Astrocyte of the hippocampus (primary cell): ENCODE measurements around the gene AVEN.

Source experiments
- DNase-seq: peaks from one replicate; pipeline ENCODE4 v3.0.0; 2011; ENCODE audit warnings: low read depth, low spot score

The AVEN gene

GRCh38 chr15:33985751-33986150 lies 53.3 kb downstream of the AVEN start:
- no peak for DNase-seq

GRCh38 chr15:33985287-33985686 lies 53.7 kb downstream of the AVEN start:
- DNase-seq: peak; percentile 95

GRCh38 chr15:33982516-33982915 lies 56.5 kb downstream of the AVEN start:
- DNase-seq: no peak

GRCh38 chr15:33980159-33980558 lies 58.8 kb downstream of the AVEN start:
- DNase-seq: no peak

- DNase-seq: peak; percentile 2
Observed at GRCh38 chr15:33975022-33975565, 63.9 kb downstream of the AVEN start.

DNA sequence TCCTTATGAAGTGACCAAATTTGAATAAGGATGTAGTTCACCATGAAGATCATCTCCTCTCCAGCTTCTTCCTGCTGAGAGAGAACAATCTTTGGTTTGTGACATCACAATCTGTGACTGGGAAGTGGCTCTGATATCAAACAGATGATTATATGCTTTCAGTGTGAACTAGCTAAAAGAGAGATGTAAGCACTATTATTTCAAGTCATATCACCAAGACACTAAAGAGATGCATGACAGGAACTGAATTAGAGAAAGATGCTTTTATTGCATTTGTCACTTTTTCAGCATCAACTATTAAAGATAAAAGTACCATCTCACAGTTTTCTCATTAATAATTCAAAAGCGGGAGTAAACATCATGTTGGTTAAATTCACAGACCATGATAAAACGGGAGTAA lies 67.2 kb downstream of the AVEN start:
- DNase-seq: no peak

GRCh38 chr15:33968821-33969220 lies 70.2 kb downstream of the AVEN start:
- no peak for DNase-seq

DNA sequence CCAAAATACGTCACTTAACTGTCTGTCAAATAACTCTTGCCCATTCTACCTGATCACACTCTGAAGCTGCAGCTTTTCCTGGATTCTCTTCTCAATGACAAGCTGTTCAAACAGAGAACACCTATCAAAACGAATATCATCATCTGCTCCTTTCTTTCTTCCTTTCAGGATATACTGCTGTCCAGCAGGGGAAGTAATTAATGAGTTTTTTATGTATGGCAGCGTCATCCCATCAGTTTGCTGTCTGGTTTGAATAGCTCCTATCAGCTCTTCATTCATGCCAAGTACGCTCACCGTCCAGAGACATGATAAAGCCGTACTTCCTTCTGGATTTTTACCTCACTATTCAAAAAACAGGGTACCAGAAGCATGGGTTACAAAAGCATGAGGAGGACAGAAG lies 70.8 kb downstream of the AVEN start, which contains the start of gene CHRM5:
Gene CHRM5, plus strand, starts transcription at position 274 of the 400 bp plus-strand sequence. CDS start 94,221 bp downstream, outside the sequence.
- no peak for DNase-seq

GRCh38 chr15:33964665-33965040 lies 74.4 kb downstream of the AVEN start:
- DNase-seq: peak; percentile 11

- peak; percentile 47 for DNase-seq
Observed at GRCh38 chr15:33963831-33964664, 75.0 kb downstream of the AVEN start.

GRCh38 chr15:33960549-33960935 lies 78.5 kb downstream of the AVEN start:
- DNase-seq: no peak

- DNase-seq: no peak
Observed at GRCh38 chr15:33959844-33960548, 79.0 kb downstream of the AVEN start.

DNA sequence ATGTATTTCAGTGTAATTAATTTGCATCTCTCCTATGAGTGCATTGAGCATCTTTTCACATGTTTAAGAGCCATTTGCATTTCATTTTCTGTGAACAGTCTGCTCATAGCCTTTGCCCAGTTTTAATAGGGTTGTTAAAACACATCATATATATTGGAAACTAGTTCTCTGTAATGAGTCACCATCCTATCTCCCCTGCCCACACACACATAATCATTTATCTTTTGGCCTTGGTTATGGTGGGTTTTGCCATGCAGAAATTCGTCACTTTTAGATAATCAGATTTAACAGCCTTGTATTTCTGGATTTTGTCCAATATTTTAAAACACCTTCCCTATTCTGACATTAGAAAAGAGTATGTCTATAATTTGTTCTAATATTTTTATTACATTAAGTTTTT lies 82.6 kb downstream of the AVEN start:
- no peak for DNase-seq

- no peak for DNase-seq
Observed at GRCh38 chr15:33955945-33956344, 83.1 kb downstream of the AVEN start.

DNA sequence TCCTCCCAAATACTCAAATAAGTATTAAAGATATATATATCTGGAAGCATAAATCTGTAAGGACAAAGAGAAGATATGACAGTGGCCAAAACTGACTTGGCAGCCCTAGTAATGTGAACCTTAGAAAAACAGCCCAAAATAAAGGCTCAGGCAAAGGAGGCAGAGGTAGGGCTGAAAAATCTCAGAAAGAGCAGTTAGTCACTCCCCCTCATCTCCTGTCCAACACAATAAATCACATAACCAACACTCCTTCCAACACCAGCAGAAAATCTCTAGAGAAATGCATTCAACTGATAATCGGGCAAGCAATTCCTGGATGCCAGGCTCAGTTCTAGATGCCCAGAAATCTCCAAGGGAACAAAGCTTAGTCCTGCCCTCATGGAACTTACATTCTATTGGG lies 92.9 kb downstream of the AVEN start:
- no peak for DNase-seq

DNA sequence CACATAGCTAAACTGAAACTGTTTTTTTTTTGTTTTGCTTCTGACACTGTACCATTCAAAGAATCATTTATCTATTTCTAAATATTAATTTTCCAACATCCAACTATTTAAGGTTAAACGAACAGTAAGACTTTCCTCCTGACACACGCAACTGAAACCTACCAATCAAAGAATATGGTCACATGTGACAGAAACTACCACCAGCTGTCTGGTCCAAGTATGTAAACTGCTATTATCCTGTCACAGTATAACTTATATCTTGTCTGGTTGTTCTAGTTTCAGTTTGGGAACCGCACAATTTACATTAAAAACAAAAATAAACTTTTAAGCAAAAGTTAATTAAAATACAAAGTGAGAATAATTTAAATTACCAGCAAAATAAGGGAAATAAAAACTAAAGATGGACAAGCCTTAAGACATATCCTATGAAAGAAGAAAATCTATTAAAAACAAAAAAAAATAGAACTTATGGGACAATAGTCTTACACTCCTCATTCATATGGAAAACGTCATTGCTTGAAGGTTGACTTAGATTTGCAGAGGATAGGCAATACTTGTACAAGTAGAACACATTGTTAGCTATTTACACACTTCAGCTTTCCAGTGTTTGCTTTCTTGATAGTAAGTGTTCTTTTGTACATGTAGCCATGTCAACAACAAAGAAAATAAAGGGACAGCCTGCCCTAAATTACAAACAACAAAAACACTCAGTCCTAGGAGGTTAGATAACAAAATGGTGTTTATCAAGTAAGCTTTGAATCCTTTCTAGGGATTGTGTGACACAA lies 97.5 kb downstream of the AVEN start:
- no peak for DNase-seq

DNA sequence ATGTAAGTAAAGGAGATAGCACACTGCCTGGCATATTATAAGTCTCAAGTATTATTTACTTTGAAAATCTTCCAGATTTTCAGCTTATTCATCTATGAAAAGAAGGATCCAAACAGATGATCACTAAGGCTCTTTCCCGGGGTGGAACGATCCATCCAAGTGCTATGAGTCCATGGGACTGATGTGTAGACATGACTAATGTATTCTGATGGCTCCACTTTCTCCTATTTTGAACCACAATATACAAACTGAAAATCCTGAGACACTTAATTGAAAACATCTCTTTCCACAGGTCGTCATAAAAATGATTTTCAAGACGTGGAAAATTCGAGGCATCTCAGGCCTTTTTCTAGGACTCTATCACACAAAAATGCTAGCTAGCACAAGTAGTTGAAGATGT lies 104.1 kb downstream of the AVEN start:
- DNase-seq: no peak

DNA sequence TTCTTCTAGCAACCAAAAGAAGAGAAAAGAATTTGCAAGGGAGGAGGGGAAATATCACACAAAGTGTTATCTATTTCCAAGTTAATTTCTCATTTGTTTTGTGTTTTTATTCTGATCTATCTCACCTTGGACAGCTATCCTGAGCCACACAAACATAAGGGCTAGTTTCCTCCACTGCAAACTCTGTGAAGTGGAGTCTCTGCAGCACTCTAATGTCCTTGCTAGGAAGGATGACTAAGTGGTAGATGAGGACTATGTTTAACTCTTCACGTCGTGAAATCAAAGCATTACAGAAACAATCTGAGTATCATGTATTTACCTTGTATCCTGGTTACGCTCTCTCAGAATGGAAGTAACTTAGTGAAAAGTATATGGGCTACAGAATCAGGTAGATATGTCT lies 104.6 kb downstream of the AVEN start:
- DNase-seq: no peak

DNA sequence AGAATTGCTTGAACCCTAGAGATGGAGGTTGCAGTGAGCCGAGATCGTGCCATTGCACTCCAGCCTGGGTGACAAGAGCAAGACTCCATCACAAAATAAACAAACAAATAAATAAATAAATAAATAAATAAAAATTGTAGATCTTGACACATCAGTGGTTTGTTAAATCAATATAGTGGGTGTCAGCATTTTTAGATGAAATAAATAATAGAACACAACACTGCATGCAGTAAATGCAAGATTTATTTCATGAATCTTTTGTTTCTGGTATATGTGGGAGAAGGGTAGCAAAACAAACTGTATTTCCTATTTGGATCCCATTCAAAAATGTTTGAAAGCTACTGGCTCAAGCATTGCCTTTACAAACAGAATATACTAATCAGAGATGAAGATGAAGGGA lies 106.3 kb downstream of the AVEN start:
- DNase-seq: no peak

- DNase-seq: no peak
Observed at GRCh38 chr15:33926260-33926659, 112.7 kb downstream of the AVEN start.

GRCh38 chr15:33923446-33923845 lies 115.6 kb downstream of the AVEN start:
- DNase-seq: no peak
